Measurements from ENCODE around the gene DDTL. TPM values are rescaled to one million over a fixed set of nuclear protein-coding genes. Genes with fewer than 3 reads are reported as not detected.

DDTL gene
- total and polyA plus RNA-seq, 2 of the 8 experiments (the other 6 are each of a cell fraction or from before 2014, with no cell fraction given) = 2.1 to 3.1 TPM

- H2BK20ac ChIP-seq (ENCODE audit: low read length) = 0 out of 2 replicates have a peak overlapping the region, but pooled peaks have one; percentile 25
- CTCF ChIA-PET (ENCODE audit: partially characterized antibody) = interaction anchor here (0.8 to 1.2 kb wide), 3 partner anchors 9 to 50 kb away, joined by 3 read pairs; no protein-coding TSS in a partner anchor
- no peak for FAIRE-seq
- TF ChIP-seq SP4 (IDR thresholded peaks at IDR 0.05; ENCODE audit: low read length) (no peak), MAX (IDR thresholded peaks at IDR 0.05) (no peak), BACH1 (IDR thresholded peaks at IDR 0.05; ENCODE audit: low read length) (no peak), GTF2F1 (IDR thresholded peaks at IDR 0.05; ENCODE audit: borderline replicate concordance, low read depth, low read length) (no peak), YY1 (IDR thresholded peaks at IDR 0.05; ENCODE audit: low read depth, low read length) (no peak), JUN (IDR thresholded peaks at IDR 0.05; ENCODE audit: low read depth, low read length) (no peak), POLR2AphosphoS5 (IDR thresholded peaks at IDR 0.05; ENCODE audit: low read depth, low read length) (no peak), TAF7 (optimal IDR thresholded peaks at IDR 0.05; ENCODE audit: borderline replicate concordance, low read depth, low read length) (no peak), CHD1 (IDR thresholded peaks at IDR 0.05; ENCODE audit: low read depth, low read length) (no peak), CBX8 (IDR thresholded peaks at IDR 0.05; ENCODE audit: borderline replicate concordance, low read depth, low read length) (no peak), HDAC6 (IDR thresholded peaks at IDR 0.05; ENCODE audit: low read depth, low read length) (no peak), SIN3A (conservative IDR thresholded peaks at IDR 0.05 in 1 of 2, IDR thresholded peaks at IDR 0.05 in 1 of 2; ENCODE audit: low read depth in 1 of 2, low read length in 2 of 2) (no peak), HDAC2 (IDR thresholded peaks at IDR 0.05; ENCODE audit: borderline replicate concordance in 1 of 2, low read depth in 2 of 2, low read length in 2 of 2) (no peak)
These were observed 39.7 kb downstream of the DDTL start for GRCh38 chr22:24006207-24006913.

More at GRCh38 chr22:24006207-24006913, 39.7 kb downstream of the DDTL start:
- Histone ChIP-seq H3K27me3 (replicated peaks in 1 of 4; ENCODE audit: control insufficient read depth in 3 of 4, extremely low read depth in 1 of 4, insufficient read depth in 3 of 4, low read length in 3 of 4) (peaks cover 0 to 3% (median 0%) of the 10 kb centered on the region in 4 experiments; a peak in 3 of 7 replicates), H2AFZ (ENCODE audit: low read length) (no peak overlapping the region), H2BK15ac (ENCODE audit: low read length) (0 out of 2 replicates have a peak overlapping the region, but pooled peaks have one; percentile 76), H2BK120ac (replicated peaks; ENCODE audit: low read depth, low read length) (no peak overlapping the region), H2BK12ac (ENCODE audit: low read depth, low read length) (no peak overlapping the region), H3K4ac (replicated peaks; ENCODE audit: insufficient read length, low read depth, low read length) (no peak overlapping the region), H4K20me1 (replicated peaks in 1 of 2; ENCODE audit: control insufficient read depth in 1 of 2, insufficient read depth in 2 of 2, low read length in 2 of 2) (no peaks in the 10 kb centered on the region), H2AK5ac (ENCODE audit: low read depth, low read length) (0 out of 2 replicates have a peak overlapping the region, but pooled peaks have one; percentile 1), H3K23me2 (ENCODE audit: low read depth, low read length) (peaks cover 3% of the 10 kb centered on the region; the same call in 1 of the 2 replicates), H3K9me3 (ENCODE audit: insufficient read depth in 2 of 2, low read depth in 1 of 2, low read length in 1 of 2) (no peaks in the 10 kb centered on the region), H3K9ac (replicated peaks in 1 of 4; ENCODE audit: extremely low read depth in 1 of 4, low read depth in 3 of 4, low read length in 3 of 4) (no peak overlapping the region), H2BK5ac (ENCODE audit: low read depth, low read length) (no peak overlapping the region), H3K4me2 (ENCODE audit: insufficient read depth in 1 of 2, low read depth in 2 of 2, low read length in 2 of 2) (no peak overlapping the region), H3K23ac (ENCODE audit: insufficient read length) (no peak overlapping the region), H3K4me3 (ENCODE audit: extremely low read depth in 1 of 4, insufficient read depth in 2 of 4, low read depth in 3 of 4, low read length in 4 of 4) (no peak overlapping the region), H3K79me2 (ENCODE audit: control insufficient read depth in 1 of 2, insufficient read depth in 2 of 2, low read length in 2 of 2) (no peaks in the 10 kb centered on the region), H3K4me1 (replicated peaks in 1 of 4; ENCODE audit: control insufficient read depth in 3 of 4, insufficient read depth in 4 of 4, low read length in 3 of 4) (peaks cover 0 to under 1% (median 0%) of the 10 kb centered on the region in 4 experiments; a peak in 3 of 7 replicates), H3K18ac (ENCODE audit: extremely low read depth, low read length) (no peak overlapping the region), H4K91ac (replicated peaks; ENCODE audit: insufficient read length, low read length) (peak overlapping the region; percentile 4), H3K79me1 (ENCODE audit: low read depth, low read length) (no peaks in the 10 kb centered on the region), H3K14ac (ENCODE audit: insufficient read length) (no peak overlapping the region), H3K56ac (replicated peaks; ENCODE audit: insufficient read length, low read depth, low read length) (no peak overlapping the region), H4K5ac (ENCODE audit: insufficient read length, low read depth, low read length) (no peak overlapping the region), H3K27ac (ENCODE audit: low read depth, low read length) (no peak overlapping the region), H3K36me3 (ENCODE audit: control insufficient read depth in 2 of 4, insufficient read depth in 4 of 4, low read length in 3 of 4) (no peaks in the 10 kb centered on the region), H4K8ac (ENCODE audit: extremely low read depth, insufficient read depth, low read length) (no peak overlapping the region)
- WGBS, 2 experiments (ENCODE audit: extremely low coverage in 1 of 2, insufficient coverage in 1 of 2, insufficient read length in 1 of 2, insufficient replicate concordance in 2 of 2, low coverage in 1 of 2, low lambda C conversion rate in 2 of 2, missing lambda C conversion rate in 1 of 2) = 79% methylated on average over 10 of the region's 10 CpGs; no CpG with 5 or more reads in 1 of the 2 experiments
- POLR2A ChIA-PET (ENCODE audit: partially characterized antibody) = no interaction called here
- DNase-seq (ENCODE audit: low read depth in 1 of 2, low spot score in 2 of 2) = no peak

Measured in H1 (cell line).